IPS-NIHi11 (cell line): ENCODE measurements around the gene RSBN1.
"Not testable (repeated sequence)": the region's sequence is repeated elsewhere in the genome, so short reads cannot be mapped to it uniquely, and the experiment has no call there.

Experiments used
- DNase-seq: peaks from one replicate; pipeline ENCODE4 v3.0.0; 2012; ENCODE audit warnings: mixed read lengths, low spot score

Gene RSBN1

DNA sequence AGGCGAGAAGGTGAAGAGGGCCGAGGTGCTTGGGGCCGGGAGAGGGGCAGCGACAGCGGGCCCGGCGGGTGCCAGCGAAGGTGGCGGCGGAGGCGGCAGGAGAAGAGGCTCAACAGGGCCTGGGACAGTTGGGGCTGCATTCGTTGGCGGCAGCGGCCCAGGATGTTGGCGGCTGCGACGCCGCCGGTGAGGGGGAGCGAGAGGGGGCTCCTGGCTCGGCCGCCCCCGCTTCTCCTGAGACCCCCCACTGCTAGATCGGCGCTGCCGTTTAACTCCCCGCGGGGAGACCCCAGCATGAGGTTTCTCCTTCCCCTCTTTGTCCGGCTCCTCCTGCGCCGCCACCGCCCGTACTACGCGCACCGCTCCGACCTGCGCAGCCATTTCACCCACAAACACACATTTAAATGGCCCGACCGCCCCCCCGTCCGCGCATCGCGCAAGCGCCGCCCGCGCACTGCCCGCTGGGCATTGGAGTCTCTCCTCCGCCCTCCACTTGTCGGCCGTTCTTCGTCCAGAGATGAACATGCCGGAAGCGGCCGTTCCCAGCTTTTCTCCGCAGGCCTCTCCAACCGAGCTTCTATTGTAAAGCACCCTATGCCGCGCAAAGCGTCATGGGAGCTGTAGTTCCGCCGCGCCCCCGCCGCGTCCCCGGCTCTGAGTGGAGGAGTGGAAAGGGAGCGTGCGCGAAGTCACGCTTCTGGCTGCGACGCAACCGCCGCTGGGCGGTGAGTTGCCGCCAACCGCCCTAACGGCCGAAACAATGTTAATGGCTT is at the start of gene RSBN1:
Gene RSBN1, minus strand, starts transcription at position 589 of the 773 bp plus-strand sequence. Its CDS starts 64 bp downstream, at position 525.
- peak; percentile 96 for DNase-seq

DNA sequence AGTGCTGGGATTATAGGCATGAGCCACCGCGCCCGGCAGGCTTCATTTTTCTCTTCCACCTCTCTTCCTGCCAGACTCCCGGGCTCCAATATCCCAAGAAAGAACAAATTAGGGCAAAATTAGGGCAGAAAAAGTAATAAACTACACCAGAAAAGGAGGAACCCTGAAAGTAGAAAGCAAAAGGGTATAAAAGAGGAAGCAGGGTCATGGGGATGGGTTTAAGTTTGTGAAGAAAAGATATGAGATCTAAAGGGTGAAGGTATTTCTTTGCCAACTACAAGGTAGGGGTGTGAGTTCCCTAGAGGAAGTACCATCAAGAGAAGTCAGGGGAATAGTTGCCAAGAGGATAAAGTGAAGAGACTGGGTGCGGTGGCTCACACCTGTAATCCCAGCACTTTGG is 49.4 kb upstream of the RSBN1 start:
- DNase-seq, result no peak

DNA sequence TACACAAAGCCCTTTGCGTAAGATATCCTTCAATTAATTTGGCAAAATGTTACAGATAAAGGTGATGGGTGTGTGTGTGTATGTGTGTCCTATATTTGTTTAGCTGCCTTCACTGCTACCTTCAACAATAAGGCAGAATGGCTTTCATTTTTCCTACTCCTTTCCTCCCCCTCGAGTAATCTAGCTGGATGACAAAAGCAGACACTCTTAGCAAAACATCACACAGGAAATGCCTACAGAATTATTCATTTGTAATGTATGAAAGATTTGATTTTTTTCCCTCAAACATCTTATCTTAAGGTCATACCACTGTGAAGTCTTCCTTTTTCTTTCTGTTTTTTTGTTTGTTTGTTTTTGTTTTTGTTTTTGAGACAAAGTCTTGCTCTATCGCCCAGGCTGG is 48.6 kb upstream of the RSBN1 start:
- no peak for DNase-seq

DNA sequence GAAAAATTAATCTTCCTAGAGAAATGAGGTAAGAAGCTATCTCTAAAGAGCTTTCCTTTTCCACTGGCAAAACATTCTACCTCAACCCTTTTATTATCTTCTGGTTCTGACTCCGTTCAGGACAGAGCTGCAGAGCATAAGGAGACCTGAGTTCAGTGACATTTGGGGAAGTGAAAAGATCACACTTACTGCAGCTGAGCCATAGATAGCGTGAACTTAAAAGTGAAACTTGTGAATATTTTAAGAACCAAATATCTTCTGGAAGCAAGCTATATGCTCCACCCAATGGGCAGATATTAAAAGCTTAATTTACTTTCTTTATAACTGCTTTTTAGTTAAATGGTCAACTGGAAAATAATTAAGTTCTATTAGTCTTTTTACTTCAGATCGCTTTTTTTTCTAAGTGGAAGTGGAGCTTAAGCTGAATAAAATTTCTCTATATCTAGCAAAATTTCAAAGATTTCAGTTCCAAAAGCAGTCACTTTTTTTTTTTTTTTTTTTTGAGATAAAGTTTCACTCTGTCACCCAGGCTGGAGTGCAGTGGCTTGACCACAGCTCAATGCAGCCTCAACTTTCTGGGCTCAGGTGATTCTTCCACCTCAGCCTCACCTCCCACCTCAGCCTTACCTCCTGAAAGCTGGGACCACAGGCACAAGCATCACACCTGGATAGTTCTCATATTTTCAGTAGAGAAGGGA is 47.4 kb upstream of the RSBN1 start:
- no peak for DNase-seq

DNA sequence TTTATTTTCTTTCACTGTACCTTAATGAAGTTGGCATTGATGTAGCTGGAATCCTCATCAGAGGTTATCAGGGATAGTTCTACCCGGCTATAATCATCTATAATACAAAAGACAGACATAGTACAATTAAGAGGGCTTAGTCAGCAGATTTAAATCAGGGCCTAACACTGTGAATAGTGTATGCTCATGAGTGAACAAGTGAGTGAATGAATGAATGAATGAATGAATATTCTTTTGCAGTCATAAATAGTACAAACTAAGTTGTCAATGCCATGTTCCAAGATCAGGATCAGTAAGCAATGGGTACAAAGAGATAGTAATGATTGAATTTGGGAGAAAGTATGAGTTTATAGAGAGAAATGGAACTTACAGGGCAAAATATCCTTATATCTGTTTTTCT is 46.7 kb upstream of the RSBN1 start:
- DNase-seq, result no peak

DNA sequence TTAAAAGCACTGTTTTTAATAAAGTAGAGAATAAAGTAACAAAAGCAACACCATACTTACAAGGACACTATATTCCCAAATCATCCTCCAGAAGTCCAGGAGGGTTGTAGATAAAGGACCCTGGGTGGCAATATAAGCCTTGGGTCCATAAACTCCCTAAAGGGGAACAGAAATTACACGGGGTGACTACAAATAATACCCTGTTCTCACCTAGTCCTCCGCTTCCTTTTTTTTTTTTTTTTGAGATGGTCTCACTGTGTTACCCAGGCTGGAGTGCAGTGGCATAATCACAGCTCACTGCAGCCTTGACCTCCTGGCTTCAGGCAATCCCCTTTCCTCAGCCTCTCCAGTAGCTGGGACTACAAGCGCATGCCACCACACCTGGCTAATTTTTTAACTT is 46.1 kb upstream of the RSBN1 start:
- DNase-seq, result no peak

DNA sequence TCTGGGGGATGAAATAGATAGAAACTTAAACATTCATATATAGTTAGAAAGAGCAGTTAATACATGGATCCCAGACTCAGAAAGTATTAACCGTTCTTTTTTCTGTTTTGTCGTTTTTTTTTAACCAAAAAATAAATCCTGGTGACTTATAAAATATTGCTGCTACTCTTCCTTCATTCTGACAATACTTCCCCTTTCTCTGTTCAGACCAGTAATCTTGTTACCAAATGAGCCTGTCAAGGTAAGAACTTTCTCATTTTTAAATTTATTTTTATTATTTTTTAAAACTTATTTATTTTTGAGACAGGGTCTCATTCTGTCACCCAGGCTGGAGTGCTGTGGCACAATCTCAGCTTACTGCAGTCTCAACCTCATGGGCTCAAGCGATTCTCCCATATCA is 45.5 kb upstream of the RSBN1 start:
- DNase-seq, result no peak

DNA sequence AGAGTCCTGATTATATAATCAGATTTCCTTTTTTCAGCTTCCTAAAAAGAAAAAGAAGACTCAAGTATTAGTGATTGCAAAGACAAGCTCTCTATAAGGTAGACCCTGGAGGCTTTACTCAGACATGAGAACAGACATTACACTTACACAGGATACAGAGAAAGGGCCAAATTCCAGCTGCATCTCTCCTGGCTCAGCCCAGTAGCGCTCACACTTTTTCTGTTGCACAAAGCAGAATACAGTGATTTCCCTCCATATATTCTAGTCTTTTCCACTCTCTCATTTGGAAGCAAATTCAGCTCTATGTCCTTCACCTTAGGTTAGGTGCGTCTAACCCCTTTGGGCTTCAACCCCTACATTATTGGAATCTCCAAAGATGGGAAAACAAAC is 44.1 kb upstream of the RSBN1 start:
- no peak for DNase-seq

DNA sequence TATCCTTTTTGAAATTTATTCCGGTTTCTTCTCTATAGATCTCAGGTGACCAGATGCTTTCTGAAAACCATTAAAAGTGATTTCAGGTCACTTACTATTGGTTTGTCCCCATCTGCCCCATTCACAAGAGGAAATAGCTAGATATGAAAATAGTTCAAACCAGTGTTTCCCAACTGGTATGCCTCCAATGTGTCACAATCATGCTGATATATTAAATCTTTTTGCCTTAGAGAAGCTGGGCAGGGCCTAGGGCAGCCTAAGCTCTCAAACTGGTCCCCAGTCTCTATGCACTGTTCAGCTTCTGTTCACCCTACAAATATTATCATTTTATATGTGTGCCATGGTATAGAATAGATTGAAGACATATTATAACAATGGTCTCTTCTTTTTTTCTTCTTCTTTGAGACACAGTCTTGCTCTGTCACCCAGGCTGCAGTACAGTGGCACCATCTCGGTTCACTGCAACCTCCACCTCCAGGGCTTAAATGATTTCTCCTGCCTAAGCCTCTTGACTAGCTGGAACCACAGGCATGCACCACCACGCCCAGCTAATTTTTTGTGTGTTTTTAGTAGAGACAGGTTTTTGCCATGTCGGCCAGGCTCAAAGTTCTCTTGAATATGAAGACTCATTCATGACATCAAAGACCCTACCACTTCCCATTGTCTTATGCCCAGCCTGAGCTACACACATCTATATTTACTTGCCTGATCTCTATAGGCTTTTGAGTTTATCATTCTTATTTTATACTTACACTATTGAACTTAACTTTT is 43.5 kb upstream of the RSBN1 start:
- no peak for DNase-seq

DNA sequence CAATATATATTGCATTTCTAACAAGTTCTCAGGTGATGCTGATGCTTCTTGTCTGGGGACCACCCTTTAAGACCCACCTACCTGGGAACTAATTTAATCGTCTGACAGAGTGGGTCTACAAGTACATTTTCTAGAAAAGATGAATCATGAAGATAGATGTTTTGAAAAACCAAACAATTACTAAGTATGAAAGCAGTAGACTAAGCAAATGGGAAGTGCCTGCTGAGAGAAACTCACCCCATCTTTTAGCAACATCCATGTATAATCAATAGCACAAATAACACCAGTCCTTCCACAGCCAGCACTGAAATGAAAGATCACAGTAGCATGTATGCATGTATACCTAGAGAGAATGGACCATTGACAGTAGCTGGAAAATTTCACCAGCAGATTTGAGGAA is 42.0 kb upstream of the RSBN1 start:
- no peak for DNase-seq

DNA sequence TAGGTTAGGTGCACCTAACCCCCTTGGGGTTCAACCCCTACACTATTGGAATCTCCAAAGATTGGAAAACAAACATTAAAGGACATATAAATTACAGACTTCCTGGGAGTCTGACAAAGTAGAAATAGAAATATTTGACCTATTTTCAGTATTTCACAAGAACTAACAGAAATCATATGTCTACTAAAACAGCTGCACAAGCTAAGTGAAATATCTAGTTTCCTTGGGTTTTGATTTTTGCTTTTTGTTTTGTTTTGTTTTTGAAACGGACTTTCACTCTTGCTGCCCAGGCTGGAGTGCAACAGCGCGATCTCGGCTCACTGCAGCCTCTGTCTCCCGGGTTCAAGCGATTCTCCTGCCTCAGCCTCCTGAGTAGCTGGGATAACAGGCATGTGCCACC is 40.4 kb upstream of the RSBN1 start:
- not testable (repeated sequence) for DNase-seq

DNA sequence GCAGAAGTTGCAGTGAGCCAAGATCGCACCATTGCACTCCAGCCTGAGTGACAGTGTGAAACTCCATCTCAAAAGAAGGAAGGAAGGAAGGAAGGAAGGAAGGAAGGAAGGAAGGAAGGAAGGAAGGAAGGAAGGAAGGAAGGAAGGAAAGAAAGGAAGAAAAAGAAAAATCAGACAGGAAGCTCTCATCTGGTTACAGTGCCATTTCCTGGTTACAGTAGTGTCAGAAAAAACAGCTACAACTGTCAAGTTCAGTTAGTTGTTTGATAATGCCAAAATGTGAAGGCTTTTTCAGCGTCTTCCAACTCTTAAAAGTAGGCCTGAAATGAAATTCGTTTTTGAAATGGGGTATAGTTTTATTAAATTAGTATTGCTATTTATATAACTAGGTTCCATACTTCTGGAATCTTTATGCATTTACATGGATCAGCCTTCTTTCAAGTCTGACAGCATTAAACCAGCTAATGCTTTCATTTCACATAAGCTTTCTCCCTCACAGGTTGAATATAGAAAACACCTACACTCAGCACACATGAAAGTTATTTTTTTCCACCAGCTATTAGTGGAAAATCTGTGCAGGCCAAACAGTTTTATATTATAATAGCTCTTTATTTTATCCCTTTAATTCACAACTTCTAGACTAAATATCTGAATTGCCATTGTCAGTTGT is 38.0 kb upstream of the RSBN1 start:
- DNase-seq, result no peak

DNA sequence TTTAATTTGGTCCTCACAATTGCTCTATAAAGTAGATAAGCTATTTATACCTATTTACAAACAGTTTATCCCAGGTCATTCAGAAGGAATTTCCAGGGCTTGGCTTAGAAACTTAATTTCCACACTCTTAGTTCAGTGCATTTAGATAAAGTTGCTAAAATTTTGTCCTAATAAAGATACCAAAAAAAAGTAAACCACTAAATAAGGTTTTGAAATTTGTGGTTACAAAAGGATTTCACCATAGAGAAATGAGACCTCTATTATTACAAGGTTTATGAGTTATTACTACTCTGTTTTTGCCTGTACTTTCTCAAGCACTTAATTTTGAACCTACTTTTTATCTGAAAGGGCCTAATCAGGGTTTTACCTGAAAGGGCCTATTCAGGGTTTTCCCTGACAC is 36.8 kb upstream of the RSBN1 start:
- DNase-seq, result no peak

DNA sequence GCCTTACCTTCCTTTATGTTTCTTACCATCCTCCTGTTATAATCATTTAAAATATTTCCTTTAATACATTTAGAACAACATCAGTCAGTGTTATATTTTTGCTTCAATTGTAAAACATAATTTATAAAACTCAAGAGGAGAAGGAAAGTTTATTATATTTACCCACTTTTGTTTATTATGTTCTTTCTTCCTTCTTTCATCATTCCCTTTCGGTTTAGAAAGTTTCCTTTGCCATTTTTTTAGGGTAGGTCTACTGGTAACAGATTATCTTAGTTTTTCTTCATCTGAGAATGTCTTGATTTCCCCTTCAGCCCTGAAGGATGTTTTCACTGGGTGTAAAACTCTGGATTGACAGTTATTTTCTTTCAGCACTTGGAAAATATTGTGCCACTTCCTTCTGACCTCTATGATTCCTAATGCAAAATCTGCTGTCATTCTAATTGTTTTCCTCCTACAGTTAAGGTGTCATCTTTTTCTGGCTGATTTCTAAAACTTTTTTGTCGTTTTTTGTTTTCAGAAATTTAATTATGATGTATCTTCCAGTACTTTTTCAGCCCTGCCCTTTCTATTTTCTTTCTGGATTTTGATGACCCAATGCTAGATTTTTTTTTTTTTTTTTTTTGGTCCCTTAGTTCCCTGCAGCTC is 34.2 kb upstream of the RSBN1 start:
- DNase-seq, result no peak

DNA sequence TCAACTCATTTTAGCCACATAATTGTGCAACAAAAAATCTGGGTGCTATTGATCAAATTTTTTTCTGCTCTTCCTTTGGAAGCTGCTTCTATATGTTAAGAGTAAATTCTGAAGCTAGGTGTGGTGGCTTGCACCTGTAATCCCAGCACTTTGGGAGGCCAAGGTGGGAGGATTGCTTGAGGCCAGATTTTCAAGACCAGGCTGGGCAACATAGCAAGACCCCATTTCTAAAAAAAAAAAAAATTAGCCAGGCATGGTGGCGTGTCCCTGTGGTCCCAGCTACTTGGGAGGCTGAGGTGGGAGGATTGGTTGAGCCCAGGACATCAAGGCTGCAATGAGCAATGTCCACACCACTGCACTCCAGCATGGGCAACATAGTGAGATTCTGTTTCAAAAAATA is 24.3 kb upstream of the RSBN1 start:
- no peak for DNase-seq

DNA sequence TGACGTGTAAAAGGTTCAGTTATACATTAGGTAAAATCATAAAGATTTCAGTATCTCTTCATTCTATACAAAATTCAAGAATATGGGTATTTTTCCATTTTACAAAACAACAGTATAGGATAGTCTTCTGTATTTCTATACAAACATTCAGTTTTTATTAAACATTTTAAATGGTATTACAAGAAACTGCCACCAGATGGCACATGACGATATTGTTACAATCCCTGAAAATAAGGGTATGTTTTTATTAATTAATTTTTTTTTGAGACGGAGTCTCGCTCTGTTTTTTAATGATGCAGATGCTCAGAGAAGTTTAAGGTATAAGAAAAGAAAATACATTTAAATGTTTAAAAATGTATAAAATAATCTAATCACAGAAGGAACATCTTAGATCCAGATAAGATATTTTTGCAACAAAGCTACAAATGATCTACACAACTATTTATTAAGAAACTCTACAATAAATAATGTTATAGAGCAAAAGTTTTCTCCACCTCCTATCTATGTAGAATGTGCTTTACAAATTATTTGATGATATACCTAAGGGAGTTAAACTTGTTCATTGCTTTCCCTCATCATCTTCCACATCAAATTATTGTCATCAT is 23.5 kb upstream of the RSBN1 start:
- peak; percentile 11 for DNase-seq

DNA sequence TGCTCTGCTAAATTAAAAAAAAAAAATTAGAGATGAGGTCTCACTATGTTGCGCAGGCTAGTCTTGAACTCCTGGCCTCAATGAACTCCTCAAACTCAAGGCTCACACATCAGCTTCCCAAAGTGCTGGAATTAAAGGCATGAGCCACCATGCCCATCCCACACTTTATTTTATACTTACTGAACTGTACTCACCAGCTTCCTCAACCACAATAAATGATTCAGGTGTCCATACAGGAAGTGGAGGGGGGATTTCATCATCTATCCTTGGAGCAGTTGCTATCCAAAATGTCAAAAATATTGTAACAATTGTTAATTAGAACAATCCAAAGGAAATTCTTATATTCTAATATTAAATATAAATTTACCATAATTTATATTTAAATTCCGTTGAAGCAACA is 22.4 kb upstream of the RSBN1 start:
- DNase-seq, result no peak

DNA sequence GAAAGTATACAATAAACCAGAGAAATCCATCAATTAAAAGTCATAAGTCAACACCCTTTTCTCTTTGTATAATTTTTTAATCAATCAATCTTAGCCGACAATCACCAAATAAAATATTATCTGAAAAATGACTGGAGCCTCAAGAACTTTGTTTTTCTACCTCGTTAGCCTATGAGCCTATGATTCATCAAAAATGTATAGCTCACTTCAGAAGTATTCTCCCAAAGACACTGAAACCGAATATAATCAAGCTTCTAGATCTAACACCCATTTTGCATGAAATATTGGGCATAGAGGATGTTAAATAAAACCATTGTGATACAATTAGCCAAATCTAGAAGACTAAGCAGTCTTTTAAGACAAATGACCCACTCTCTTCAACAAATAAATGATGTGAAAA is 17.8 kb upstream of the RSBN1 start:
- no peak for DNase-seq

DNA sequence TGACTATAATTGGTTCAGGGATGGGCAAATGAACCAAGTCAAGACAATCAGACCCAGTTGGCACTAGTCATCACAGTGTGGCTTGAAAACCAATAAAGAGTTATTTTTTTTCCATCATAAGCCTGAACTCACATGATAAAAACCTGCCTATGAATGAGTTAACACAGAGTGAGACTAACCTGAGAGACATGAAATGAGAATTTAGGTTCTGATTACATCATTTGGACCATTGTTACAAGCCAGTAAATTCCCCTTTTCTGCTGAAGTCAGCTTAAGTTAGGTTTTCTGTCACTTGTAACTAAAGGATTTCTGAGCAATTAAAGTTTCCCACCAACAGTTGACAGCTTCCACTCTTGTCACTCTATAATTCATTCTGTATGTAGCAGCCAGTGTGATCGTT is 9.6 kb upstream of the RSBN1 start:
- no peak for DNase-seq

DNA sequence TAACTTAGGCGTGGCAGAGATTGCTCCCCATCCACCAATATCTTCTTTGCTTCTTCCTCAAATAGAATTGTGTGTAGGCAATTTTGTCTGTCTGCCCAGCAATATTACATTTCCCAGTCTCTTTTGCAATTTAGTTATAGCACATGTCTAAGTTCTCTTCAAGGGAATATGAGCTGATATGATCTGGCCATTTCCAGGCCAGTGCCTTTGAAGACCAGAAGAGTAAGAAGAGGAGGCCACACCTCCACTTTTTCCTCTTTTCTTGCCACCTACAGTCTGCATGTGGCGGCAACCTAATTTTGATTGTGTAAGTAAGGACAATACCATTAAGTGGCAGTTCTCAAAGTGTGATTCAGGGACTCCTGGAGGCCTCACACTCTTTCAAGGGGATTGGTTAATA is 6.3 kb upstream of the RSBN1 start:
- no peak for DNase-seq

DNA sequence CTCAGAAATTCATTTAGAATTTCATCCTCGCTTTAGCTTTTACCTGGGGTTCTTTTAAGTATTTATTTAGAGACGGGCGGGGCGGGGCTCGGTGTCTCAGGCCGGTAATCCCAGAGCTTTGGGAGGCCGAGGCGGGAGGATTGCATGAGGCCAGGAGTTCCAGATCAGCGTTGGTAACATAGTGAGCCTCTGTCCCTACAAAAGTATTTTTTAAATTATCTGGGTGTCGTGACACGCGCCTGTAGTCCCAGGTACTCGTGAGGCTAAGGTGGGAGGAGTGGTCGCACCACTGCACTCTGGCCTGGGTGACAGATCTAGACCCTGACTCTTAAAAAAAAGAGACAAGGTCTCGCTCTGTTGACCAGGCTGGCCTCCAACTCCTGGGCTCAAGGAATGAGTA is 942 bp upstream of the RSBN1 start:
- DNase-seq, result no peak
